Kidney capillary endothelial cell (primary cell): Measurements from ENCODE around the gene DHX58.
A peak's percentile ranks its signal among the peaks of the same experiment; 100 is the strongest.

ENCODE experiments used
- DNase-seq: peaks from one replicate; pipeline ENCODE4 v3.0.0-alpha.2; 2018; ENCODE audit warnings: low spot score

The DHX58 gene

GRCh38 chr17:42109086-42109485 lies 3.4 kb downstream of the DHX58 start:
- DNase-seq: no peak

DNA sequence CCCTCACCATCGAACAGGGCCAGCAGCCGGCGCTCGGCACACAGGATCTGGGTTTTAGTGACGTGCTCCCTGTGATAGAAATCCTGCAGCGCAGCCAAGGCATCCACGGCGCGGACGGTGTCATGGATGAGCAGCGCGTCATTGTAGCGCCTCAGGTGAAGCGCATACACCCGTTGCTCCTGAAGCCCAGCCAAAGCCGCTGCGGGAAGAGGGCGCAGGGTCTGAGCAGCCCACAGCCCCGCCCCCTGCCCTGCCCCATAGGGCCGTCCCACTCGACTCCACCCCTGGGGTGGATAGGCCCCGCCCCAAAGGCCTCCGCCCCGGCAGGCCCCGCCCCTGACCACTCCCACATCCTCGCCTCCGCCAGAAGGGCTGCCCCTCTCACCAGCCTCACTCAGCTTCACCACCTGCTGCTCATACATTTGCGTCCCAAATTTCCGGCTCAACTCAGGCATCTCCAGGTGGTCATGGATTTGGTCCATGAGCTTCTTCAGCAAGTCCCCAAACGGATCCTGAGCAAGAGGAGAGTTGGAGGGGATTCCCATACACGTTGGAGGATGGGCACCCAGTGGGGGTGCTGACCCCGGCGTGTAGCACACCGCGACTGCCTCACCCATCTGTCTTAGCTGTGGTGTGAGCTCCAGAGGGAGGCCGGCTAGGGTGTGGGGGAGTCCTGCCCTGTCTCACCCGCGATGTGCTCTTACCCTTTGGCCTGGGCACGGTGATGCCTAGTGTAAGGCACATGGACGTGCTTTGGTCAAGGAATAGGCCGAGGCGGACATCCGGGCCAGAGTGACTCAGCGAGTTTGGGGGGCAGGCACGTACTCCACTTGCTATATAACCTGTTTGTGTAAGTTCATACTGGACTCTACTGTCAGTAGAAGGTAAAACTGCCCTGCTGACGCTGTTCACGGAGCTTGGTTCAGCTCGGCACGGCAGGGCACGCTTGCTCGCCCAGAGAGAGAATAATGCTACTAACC lies 4.6 kb downstream of the DHX58 start:
- peak; percentile 63 for DNase-seq

- no peak for DNase-seq
These were observed 5.4 kb downstream of the DHX58 start for GRCh38 chr17:42107124-42107523.

GRCh38 chr17:42106009-42106408 lies 6.5 kb downstream of the DHX58 start:
- DNase-seq: no peak

GRCh38 chr17:42104264-42104663 lies 8.2 kb downstream of the DHX58 start:
- DNase-seq: no peak

GRCh38 chr17:42103221-42103954 lies 9.1 kb downstream of the DHX58 start:
- DNase-seq: no peak

DNA sequence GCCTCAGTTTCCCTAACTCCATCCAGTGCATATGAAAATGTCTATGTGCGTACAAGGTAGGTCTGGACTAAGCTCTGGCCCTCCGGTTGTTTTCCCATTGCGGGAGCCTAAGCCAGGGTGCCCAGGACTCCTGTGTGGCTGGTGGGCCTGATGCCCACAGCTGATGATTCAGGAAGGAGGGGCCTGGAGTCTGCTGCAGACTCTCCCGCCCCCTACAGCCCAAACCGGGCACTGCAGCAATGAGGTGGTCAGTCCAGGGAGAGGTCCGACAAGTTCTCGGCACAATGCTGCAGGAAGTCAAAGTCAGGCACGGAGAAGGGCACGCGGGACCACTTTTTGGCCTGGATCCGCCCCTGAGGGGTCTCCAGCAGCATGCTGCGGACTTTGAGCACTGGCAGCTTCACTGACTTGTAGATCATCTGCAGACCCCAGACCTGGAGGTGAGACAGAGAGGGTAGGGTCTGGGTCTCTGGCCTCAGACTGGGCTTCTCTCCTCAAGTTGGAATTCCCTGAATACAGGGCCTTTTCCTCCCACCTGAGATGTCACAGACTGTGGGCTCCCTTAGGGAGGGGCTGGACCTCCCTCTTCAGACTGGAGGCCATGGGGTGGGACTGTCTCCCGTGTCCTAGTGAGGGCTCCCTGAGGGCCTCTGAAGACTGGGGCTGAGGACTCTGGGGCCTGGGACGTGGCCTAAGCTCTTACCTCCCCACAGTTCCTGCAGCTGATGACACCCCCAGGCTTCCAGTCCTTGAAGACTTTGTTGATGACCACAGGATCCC lies 10.8 kb downstream of the DHX58 start:
- peak; percentile 86 for DNase-seq

- DNase-seq: no peak
These were observed 13.6 kb downstream of the DHX58 start for GRCh38 chr17:42098730-42099399.

DNA sequence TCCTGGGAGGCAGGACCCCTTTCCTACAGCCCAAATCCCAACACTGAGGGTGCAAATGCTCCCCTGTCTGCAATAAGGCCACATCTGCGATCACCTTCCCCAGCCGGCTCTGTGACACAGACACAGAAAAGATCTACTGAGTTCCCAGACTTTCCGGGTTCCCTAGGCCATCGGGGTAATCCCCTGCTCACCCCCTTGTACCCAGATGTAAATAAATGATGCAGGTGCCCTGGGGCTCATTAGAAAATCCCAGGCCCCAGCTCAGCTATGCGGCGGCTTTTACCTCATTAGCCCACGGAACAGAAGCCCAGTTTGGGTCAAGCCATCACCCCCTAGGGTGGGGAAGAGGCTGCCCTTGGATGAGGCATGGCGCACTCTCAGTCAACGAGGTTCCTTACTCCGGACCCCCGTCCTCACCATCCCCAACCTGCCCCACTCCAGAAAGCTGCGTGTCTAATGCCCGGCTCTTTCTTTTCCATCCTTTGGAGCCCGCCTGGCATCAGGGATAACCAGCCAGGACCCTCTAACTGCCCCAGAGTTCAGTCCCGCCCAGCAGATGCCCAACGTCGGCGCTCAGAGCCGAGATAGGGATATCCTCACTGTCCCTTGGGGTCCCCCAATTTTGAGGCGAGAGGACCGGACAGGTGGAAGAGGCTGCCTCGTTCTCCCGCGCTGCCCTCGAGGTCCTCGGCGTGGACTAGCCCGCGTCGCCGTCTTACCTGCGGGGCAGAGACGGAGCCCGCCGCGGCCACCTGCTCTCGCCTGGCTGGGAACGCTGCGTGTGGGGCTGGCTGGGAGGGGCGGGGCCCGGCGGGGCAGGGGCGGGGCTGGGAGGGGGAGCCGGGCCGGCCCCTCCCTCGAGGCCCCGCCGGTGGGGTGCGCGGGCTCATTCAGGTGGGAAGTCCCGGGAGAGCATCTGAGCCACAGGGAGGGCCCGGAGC lies 14.6 kb downstream of the DHX58 start, which contains the start of gene ZNF385C:
Gene ZNF385C (minus strand): TSS at position 783 of the 941 bp plus-strand sequence. CDS start 35,417 bp downstream, outside the sequence.
- no peak for DNase-seq

DNA sequence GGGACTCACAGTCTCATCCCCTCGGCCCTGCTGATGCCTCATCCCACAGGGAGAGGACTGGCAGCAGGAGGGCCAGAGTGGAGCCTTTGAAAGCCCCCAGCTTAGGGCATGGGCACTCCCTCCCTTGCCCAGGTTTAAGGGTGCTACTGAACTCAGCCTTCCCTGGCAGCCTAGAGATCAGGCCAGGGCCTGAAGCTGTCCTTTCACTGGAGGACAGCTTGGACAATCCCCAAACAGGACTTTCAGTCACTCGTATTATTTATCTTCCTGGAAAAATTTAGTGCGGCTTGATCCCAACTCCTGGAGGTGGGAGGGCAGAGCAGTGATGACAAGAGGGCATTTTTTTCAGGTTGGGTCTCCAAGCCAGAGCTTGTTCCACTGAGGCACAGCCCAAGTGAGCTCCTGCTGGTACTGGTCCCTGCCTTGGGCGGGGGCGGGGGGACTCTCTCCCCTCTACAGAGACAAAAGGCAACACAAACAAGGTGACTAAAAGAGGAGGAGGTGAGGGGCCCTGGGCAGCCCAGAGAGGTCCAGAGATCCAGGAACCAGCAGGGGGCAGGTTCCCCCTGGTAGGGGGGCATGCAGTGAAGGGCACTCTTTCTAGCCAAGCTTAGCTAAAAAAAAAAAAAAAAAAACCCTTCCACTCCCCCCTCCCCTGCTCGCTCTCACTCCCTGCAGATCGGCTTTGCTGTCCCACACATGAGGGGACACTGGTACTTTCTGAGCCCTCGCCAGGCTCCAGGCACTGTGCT lies 16.0 kb downstream of the DHX58 start:
- DNase-seq: no peak

- no peak for DNase-seq
These were observed 18.0 kb downstream of the DHX58 start for GRCh38 chr17:42094375-42095069.

- no peak for DNase-seq
These were observed 19.6 kb downstream of the DHX58 start for GRCh38 chr17:42092939-42093338.

DNA sequence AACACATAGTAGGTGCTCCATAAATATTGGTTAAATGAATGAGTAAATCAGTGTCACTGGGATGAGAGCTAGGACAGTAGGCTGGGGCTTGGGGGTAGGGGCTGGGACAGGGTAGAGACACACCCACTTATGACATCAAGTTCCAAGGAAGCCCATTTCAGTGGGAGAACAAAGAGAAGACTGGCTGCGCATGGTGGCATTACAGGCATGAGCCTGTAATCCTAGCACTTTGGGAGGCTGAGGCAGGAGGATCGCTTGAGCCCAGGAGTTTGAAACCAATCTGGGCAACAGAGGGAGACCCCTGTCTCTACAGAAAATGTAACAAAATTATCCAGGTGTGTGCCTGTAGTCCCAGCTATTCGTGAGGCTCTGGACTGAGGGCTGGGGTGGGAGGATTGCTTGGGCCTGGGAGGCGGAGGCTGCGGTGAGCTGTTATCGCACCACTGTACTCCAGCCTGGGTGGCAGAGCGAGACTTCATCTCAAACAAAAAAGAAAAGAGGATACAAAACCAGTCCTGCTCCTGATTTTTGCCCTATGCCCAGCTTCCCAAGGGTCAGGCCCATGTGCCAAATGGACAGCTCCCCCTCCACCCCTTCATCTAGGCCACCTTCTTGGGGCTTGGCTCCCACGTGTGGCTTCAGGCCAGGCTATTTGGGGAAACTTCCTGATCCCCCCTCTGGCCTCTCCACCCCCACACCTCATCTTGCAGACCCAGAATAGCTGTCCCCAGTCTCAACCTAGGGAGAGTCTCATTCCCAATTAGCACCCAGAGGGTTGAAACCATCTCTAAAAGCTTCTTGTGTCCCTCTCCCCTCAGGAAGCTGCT lies 21.3 kb downstream of the DHX58 start:
- no peak for DNase-seq

GRCh38 chr17:42088736-42089135 lies 23.8 kb downstream of the DHX58 start:
- DNase-seq: no peak

GRCh38 chr17:42087736-42088705 lies 24.5 kb downstream of the DHX58 start:
- no peak for DNase-seq

DNA sequence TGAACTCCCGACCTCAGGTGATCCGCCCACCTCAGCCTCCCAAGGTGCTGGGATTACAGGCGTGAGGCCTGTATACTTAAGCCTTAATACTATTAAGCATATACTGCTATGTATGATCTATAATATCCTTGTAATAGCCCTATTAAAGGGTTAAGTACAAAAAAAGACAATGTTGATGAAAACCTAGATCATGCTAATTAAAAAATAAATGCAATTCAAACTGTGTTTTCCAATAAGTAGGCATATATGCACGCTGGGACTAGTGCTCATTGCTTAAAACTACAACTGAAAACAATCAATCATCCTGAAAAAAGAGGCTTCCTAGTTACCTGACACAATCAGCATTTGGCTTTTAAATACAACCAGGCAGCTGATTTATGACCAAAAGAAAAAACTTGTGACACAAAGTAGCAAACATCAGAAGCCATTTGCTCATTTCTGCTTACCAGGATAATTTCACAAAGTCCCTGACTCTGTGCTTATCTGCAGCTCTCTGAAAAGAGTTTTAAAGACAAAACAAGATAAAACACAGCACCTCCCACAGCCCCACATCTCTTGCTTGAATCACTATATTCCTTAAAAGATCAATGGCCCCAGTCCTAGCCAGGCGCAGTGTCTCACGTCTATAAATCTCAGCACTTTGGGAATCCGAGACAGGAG lies 25.3 kb downstream of the DHX58 start:
- no peak for DNase-seq
